Measurements from ENCODE around the gene RAB11FIP5. TPM values are rescaled to one million over a fixed set of nuclear protein-coding genes. Genes with fewer than 3 reads are reported as not detected.
"Not testable (repeated sequence)": the region's sequence is repeated elsewhere in the genome, so short reads cannot be mapped to it uniquely, and the experiment has no call there.

Gene RAB11FIP5
- total RNA-seq, 4 donors from 2014 or later: 27.1 to 35.3 (median 33.7) TPM

DNA sequence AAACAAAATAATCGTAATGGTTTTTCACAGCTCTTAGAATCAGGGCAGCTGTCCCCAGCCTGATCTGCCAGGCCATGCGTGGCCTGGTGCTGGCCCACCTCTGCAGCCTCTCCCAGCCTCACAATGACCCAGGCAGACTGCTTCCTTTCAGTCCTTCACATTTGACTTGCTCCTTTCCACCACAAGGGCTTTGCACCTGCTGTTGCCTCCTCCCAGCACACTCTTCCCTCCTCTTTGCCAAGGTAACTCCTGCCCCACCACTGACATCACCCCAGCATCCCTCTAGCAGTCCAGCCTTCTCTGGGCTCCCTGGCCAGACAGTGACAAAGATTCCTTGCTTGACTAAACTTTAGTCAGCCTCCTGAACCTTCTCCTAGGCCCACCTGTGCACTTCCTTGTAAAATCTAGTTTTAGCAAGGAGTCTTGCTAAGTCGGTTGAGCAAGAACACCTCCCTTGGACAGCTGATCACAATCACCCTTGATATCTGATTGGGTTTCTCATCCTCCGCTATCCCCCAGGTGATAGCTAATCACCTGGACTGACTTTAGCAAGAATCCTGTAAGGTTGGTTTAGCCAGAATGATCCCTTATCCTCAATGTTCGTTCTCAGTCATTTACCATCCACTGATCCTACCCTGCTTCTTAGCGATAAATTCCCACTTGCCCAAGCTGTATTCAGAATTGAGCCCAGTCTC, 16.2 kb upstream of the RAB11FIP5 start:
- Histone ChIP-seq H3K4me3 (no peak overlapping the region), H3K36me3 (no peaks in the 10 kb centered on the region), H3K27me3 (no peaks in the 10 kb centered on the region), H3K27ac (no peak overlapping the region), H3K9me3 (no peaks in the 10 kb centered on the region), H3K4me1 (no peaks in the 10 kb centered on the region)
- TF ChIP-seq POLR2A (IDR thresholded peaks at IDR 0.05): no peak
- TF ChIP-seq, protein P1, sequence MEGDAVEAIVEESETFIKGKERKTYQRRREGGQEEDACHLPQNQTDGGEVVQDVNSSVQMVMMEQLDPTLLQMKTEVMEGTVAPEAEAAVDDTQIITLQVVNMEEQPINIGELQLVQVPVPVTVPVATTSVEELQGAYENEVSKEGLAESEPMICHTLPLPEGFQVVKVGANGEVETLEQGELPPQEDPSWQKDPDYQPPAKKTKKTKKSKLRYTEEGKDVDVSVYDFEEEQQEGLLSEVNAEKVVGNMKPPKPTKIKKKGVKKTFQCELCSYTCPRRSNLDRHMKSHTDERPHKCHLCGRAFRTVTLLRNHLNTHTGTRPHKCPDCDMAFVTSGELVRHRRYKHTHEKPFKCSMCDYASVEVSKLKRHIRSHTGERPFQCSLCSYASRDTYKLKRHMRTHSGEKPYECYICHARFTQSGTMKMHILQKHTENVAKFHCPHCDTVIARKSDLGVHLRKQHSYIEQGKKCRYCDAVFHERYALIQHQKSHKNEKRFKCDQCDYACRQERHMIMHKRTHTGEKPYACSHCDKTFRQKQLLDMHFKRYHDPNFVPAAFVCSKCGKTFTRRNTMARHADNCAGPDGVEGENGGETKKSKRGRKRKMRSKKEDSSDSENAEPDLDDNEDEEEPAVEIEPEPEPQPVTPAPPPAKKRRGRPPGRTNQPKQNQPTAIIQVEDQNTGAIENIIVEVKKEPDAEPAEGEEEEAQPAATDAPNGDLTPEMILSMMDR (IDR thresholded peaks at IDR 0.05 in 4 of 5, conservative IDR thresholded peaks at IDR 0.05 in 1 of 5): no peak
- no peak for ATAC-seq
- no peak for DNase-seq
- in situ Hi-C loops (cut with MboI; ENCODE audit: low sequenced_read_pairs in 4 of 4) (no loop called here), intact Hi-C loops (cut with DNase I; ENCODE audit: low total_unique reads) (no loop called here)

DNA sequence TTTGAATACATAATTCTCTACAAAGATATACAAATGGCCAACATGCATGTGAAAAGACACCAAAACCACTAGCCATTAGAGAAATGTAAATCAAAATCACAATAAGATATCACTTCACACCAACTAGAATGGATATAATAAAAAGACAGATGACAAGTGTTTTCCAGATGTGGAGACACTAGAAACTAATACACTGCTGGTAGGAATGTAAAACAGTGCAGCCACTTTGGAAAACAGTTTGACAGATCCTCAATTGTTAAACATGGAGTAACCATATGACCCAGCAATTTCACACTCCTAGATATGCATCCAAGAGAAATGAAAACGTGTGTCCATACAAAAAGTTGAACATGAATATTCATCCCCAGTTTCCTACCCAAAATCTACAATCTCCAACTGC, 9.8 kb upstream of the RAB11FIP5 start:
- H3K27ac ChIP-seq: no peak overlapping the region
- ATAC-seq (no peak), DNase-seq (no peak)
- H3K4me1 ChIP-seq: no peaks in the 10 kb centered on the region
- H3K4me3 ChIP-seq: no peak overlapping the region
- no peaks in the 10 kb centered on the region for H3K36me3 ChIP-seq
- H3K9me3 ChIP-seq: no peaks in the 10 kb centered on the region
- TF ChIP-seq POLR2A (IDR thresholded peaks at IDR 0.05): no peak
- TF ChIP-seq, protein P1 (IDR thresholded peaks at IDR 0.05 in 4 of 5, conservative IDR thresholded peaks at IDR 0.05 in 1 of 5): no peak
- in situ Hi-C loops (cut with MboI; ENCODE audit: low sequenced_read_pairs in 4 of 4) (no loop called here), intact Hi-C loops (cut with DNase I; ENCODE audit: low total_unique reads) (no loop called here)
- H3K27me3 ChIP-seq: no peaks in the 10 kb centered on the region

DNA sequence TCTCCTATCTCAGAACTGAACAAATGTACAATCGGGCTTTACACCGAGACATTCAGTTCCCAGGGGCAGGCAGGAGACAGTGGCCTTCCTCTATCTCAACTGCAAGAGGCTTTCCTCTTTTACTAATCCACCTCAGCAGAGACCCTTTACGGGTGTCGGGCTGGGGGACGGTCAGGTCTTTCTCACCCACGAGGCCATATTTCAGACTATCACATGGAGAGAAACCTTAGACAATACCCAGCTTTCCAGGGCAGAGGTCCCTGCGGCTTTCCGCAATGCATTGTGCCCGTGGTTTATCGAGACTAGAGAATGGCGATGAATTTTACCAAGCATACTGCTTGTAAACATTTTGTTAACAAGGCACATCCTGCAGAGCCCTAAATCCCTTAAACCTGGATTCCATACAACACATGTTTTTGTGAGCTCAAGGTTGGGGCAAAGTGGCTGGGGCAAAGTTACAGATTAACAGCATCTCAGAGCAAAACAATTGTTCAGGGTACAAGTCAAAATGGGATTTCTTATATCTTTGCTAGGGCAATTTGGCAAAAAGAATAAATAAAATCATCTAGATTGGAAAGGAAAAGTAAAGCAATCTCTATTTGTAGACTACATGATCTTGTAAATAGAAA, 7.0 kb upstream of the RAB11FIP5 start:
- intact Hi-C loops (cut with DNase I; ENCODE audit: low total_unique reads): loop anchor here (10.0 kb wide), 1 partner anchor 265 kb away; the partner anchor contains the start of gene ALMS1
- H3K9me3 ChIP-seq; H3K36me3 ChIP-seq; H3K4me3 ChIP-seq; ATAC-seq; H3K4me1 ChIP-seq; H3K27ac ChIP-seq; H3K27me3 ChIP-seq; DNase-seq; in situ Hi-C loops (cut with MboI; ENCODE audit: low sequenced_read_pairs in 4 of 4): not testable (repeated sequence)

DNA sequence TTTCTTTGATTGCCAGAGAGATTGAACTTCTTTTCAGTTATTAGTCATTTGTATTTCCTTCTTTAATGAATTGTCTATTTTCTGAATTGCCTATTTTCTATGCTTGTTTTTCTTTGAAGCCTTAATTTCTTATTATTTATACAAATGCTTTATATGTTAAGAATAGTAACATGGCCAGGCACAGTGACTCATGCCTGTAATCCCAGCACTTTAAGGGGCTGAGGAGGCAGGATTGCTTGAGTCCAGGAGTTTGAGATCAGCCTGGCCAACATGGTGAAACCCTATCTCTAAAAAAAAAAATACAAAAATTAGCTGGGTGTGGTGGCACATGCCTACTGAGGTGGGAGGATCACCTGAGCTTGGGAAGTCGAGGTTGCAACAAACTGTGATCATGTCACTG, 4.7 kb upstream of the RAB11FIP5 start:
- in situ Hi-C loops (cut with MboI; ENCODE audit: low sequenced_read_pairs in 4 of 4): no loop called here
- Histone ChIP-seq H3K27me3 (no peaks in the 10 kb centered on the region), H3K36me3 (no peaks in the 10 kb centered on the region), H3K4me1 (peaks cover 0 to 7% of the 10 kb centered on the region in 2 donors), H3K9me3 (no peaks in the 10 kb centered on the region), H3K27ac (no peak overlapping the region), H3K4me3 (no peak overlapping the region)
- DNase-seq (no peak), ATAC-seq (no peak)
- intact Hi-C loops (cut with DNase I; ENCODE audit: low total_unique reads): loop anchor here (10.0 kb wide), 1 partner anchor 267 kb away; the partner anchor contains the start of gene ALMS1
- no peak for TF ChIP-seq POLR2A (IDR thresholded peaks at IDR 0.05)
- TF ChIP-seq, protein P1 (IDR thresholded peaks at IDR 0.05 in 4 of 5, conservative IDR thresholded peaks at IDR 0.05 in 1 of 5): no peak

DNA sequence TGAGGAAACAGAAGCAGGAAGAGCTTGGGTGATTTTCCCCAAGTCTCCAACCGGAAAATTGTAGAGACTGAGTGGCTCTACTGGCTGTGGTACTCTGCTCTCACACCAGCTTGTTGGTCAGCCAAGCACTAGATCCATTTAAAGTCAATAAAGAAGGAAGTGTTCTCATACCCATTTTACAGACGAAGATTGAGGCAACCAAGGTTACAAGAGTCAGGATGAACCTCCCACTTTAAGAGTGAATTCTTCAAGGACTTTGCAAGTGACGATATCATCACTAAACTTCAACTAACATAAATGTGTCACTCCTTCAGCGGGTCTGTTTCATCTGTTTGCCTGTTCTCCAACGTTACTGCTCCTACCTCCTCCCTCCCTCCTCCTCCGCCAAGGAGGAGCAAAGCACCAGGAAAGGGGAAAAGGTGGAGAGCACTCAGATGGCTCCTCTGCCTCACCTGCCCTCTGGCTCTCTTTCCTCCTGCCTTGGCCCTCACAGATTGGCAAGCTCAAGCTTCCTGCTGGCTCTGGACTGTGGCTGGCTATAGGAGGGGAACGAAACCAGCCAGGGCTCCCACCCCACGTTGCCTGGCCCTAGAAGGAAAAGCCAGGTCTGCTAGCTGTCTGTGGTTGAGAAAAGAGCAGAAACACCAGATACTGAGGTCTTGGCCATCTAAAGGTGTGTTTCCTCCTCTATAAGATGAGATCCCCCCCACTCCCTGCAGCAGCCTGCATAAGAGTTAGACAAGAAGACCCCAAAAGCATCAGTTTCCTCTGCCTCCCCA, 3.6 kb upstream of the RAB11FIP5 start:
- no peak overlapping the region for H3K27ac ChIP-seq
- TF ChIP-seq POLR2A (IDR thresholded peaks at IDR 0.05): no peak
- TF ChIP-seq, protein P1 (IDR thresholded peaks at IDR 0.05 in 4 of 5, conservative IDR thresholded peaks at IDR 0.05 in 1 of 5): no peak
- no peaks in the 10 kb centered on the region for H3K9me3 ChIP-seq
- ATAC-seq (no peak), DNase-seq (no peak)
- H3K4me1 ChIP-seq: peaks cover 7 to 11% of the 10 kb centered on the region in 2 donors
- H3K36me3 ChIP-seq: no peaks in the 10 kb centered on the region
- H3K27me3 ChIP-seq: no peaks in the 10 kb centered on the region
- intact Hi-C loops (cut with DNase I; ENCODE audit: low total_unique reads) (loop anchor here (10.0 kb wide), 1 partner anchor 268 kb away; the partner anchor contains the start of gene ALMS1), in situ Hi-C loops (cut with MboI; ENCODE audit: low sequenced_read_pairs in 4 of 4) (no loop called here)
- no peak overlapping the region for H3K4me3 ChIP-seq
